ENCODE results near the gene NTM.

DNA sequence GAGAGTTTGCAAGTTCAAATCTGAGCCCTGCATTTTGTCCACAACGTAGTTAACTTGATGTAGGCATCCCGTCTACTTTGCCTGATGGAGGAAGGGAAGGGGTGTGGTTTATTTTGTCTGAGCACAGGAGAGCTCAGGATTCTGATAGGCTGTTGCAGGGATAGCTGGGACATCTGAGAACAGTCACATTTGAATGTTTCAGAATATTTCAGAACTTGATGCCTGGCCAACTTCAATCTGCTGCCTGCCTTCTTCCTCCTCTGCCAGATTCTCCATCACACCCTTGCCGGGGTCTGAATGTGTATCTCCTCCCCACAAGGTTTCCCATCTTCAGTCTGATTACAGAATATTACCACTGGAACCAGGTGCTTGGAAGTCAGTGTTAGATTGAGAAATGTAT lies 51.6 kb downstream of the NTM start:
- TF ChIP-seq, protein P1, sequence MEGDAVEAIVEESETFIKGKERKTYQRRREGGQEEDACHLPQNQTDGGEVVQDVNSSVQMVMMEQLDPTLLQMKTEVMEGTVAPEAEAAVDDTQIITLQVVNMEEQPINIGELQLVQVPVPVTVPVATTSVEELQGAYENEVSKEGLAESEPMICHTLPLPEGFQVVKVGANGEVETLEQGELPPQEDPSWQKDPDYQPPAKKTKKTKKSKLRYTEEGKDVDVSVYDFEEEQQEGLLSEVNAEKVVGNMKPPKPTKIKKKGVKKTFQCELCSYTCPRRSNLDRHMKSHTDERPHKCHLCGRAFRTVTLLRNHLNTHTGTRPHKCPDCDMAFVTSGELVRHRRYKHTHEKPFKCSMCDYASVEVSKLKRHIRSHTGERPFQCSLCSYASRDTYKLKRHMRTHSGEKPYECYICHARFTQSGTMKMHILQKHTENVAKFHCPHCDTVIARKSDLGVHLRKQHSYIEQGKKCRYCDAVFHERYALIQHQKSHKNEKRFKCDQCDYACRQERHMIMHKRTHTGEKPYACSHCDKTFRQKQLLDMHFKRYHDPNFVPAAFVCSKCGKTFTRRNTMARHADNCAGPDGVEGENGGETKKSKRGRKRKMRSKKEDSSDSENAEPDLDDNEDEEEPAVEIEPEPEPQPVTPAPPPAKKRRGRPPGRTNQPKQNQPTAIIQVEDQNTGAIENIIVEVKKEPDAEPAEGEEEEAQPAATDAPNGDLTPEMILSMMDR (IDR thresholded peaks at IDR 0.05; ENCODE audit: insufficient read depth, low read length) = no peak
- TF ChIP-seq POLR2AphosphoS5 (IDR thresholded peaks at IDR 0.05; ENCODE audit: low read depth) = no peak
